Suprapubic skin (tissue), 4 donors: Measurements from ENCODE around the gene FHOD3.

Experiments
- CTCF ChIP-seq, 2 donors: fragments of 200-600 bp in 1 of 2; fragments of 450-650 bp in 1 of 2; sonication (generic) in 1 of 2; IDR thresholded peaks; one replicate each; pipeline ENCODE4 v1.5.1; 2016 to 2019; ENCODE audit warnings: antibody characterized with exemption in 2 of 2, mild to moderate bottlenecking in 1 of 2, moderate library complexity in 1 of 2
- POLR2A ChIP-seq, 2 donors: fragments of 450-650 bp; IDR thresholded peaks; one replicate each; pipeline ENCODE4 v1.6.1; 2017; ENCODE audit warnings: antibody characterized with exemption in 2 of 2, mild to moderate bottlenecking in 2 of 2, moderate library complexity in 2 of 2
- POLR2AphosphoS5 ChIP-seq, 3 donors: sonication (generic); formaldehyde crosslinking; IDR thresholded peaks; one replicate each; pipeline ENCODE4 v1.6.1; 2017; ENCODE audit warnings: antibody characterized with exemption in 3 of 3

GRCh38 chr18:36454245-36454644 lies 156.7 kb downstream of the FHOD3 start:
- no peak for TF ChIP-seq POLR2A (IDR thresholded peaks at IDR 0.05)
- TF ChIP-seq POLR2AphosphoS5 (IDR thresholded peaks at IDR 0.05): no peak
- no peak for TF ChIP-seq CTCF (IDR thresholded peaks at IDR 0.05)
